Keratinocyte (primary cell): Measurements from ENCODE around the gene TMEM233.

Experiments
- EZH2 ChIP-seq: IDR thresholded peaks from one replicate; pipeline ENCODE4 v1.6.1; 2012; ENCODE audit warnings: inconsistent platforms, mild to moderate bottlenecking, low read length, moderate library complexity
- TF ChIP-seq, protein P1 (sequence below), 3 experiments: IDR thresholded peaks in 1 of 3; conservative IDR thresholded peaks in 1 of 3; optimal IDR thresholded peaks in 1 of 3; 2 replicates in 2 of 3; 3 replicates in 1 of 3; pipeline versions ENCODE3 to v1.5.1; 2011; ENCODE audit warnings: low read length in 3 of 3, mild to moderate bottlenecking in 3 of 3, moderate library complexity in 2 of 3, control low read depth in 1 of 3, inconsistent platforms in 1 of 3; ENCODE audit not compliant: insufficient read depth in 2 of 3; ENCODE audit errors: extremely low read depth in 1 of 3

DNA sequence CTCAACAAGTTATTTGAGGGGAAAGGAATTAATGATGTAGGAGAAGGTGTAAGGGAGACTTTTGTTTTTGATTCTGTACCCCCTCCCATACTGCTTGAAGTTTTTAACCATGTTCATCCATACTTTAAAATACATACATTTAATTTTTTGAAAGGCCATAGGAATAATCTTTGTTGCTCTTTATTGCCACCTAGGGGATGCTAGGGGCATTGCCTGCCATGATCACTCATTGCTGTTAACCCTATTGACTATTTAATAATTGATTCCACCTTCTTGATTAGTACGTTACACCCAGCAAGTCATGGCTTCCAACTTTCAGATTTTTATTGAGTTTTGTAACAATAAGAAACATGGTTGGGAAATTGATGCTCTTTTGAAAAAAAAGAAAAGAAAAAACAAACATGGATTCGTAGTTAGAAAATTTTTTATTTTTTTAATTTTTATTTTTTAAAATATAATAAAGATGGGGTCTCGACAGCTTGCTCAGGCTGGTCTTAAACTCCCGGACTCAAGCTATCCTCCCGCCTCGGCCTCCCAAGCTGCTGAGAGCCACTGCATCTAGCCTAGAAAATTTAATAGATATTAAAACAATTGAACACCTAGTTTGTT, 65.8 kb downstream of the TMEM233 start:
- TF ChIP-seq, protein P1, sequence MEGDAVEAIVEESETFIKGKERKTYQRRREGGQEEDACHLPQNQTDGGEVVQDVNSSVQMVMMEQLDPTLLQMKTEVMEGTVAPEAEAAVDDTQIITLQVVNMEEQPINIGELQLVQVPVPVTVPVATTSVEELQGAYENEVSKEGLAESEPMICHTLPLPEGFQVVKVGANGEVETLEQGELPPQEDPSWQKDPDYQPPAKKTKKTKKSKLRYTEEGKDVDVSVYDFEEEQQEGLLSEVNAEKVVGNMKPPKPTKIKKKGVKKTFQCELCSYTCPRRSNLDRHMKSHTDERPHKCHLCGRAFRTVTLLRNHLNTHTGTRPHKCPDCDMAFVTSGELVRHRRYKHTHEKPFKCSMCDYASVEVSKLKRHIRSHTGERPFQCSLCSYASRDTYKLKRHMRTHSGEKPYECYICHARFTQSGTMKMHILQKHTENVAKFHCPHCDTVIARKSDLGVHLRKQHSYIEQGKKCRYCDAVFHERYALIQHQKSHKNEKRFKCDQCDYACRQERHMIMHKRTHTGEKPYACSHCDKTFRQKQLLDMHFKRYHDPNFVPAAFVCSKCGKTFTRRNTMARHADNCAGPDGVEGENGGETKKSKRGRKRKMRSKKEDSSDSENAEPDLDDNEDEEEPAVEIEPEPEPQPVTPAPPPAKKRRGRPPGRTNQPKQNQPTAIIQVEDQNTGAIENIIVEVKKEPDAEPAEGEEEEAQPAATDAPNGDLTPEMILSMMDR (optimal IDR thresholded peaks at IDR 0.05 in 1 of 3, IDR thresholded peaks at IDR 0.05 in 1 of 3, conservative IDR thresholded peaks at IDR 0.05 in 1 of 3; ENCODE audit: extremely low read depth in 1 of 3, insufficient read depth in 2 of 3, low read length in 3 of 3) = peak; percentile 33 to 81 (median 78)
- TF ChIP-seq EZH2 = no peak
